Esophagus squamous epithelium (tissue), 4 donors: ENCODE data around the gene FARSA.

Source experiments
- POLR2A ChIP-seq, 4 donors: fragments of 450-650 bp; IDR thresholded peaks; one replicate each; pipeline ENCODE4 v1.6.1; 2017; ENCODE audit warnings: antibody characterized with exemption in 4 of 4, mild to moderate bottlenecking in 4 of 4, moderate library complexity in 3 of 4
- TF ChIP-seq, protein P1 (sequence below), 6 experiments: fragments of 450-650 bp in 4 of 6; fragments of 200-600 bp in 2 of 6; sonication (generic) in 2 of 6; IDR thresholded peaks; one replicate each; pipeline ENCODE4 v1.5.1; 2016 to 2019; ENCODE audit warnings: antibody characterized with exemption in 6 of 6, mild to moderate bottlenecking in 4 of 6, moderate library complexity in 4 of 6

DNA sequence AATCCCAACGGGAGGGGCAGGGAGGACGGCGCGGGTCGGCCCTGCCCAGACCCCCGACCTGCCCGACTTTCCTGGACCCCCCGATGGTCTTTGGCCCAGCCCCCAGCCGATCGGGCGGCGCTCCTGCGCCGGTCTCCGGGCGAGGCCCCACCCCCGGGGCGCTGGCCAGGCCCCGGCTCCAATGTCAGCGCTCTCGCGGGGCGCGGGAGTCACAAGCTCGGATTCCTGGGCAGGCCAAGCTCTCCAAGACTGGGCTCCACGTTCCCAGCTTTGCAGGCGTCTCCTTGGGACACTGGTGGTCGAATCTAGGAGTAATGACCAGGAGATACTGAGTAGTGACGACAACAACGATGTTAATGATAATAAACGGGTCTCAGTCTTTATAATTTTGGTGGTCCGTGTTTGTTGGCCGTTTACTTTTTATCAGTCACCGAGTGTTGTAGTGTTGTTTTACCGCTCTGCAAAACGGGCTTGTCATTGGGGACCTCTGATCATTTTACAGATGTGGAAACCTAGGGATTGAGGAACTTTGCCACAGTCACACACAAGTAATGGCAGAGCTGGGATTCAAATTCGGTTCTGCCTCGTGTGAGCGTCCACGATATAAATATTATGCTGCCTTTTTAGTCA lies 12.7 kb upstream of the FARSA start:
- TF ChIP-seq, protein P1, sequence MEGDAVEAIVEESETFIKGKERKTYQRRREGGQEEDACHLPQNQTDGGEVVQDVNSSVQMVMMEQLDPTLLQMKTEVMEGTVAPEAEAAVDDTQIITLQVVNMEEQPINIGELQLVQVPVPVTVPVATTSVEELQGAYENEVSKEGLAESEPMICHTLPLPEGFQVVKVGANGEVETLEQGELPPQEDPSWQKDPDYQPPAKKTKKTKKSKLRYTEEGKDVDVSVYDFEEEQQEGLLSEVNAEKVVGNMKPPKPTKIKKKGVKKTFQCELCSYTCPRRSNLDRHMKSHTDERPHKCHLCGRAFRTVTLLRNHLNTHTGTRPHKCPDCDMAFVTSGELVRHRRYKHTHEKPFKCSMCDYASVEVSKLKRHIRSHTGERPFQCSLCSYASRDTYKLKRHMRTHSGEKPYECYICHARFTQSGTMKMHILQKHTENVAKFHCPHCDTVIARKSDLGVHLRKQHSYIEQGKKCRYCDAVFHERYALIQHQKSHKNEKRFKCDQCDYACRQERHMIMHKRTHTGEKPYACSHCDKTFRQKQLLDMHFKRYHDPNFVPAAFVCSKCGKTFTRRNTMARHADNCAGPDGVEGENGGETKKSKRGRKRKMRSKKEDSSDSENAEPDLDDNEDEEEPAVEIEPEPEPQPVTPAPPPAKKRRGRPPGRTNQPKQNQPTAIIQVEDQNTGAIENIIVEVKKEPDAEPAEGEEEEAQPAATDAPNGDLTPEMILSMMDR (IDR thresholded peaks at IDR 0.05), result no peak
- no peak for TF ChIP-seq POLR2A (IDR thresholded peaks at IDR 0.05)
